B cell (primary cell): ENCODE measurements around the gene IRF9.

Source experiments
- EZH2 ChIP-seq: IDR thresholded peaks from 2 replicates; pipeline ENCODE4 v1.6.1; 2012; ENCODE audit warnings: borderline replicate concordance, low read depth, mild to moderate bottlenecking, moderate library complexity, low read length; ENCODE audit not compliant: insufficient read depth, poor library complexity, severe bottlenecking
- TF ChIP-seq, protein P1 (sequence below): fragments of 200-600 bp; IDR thresholded peaks from one replicate; pipeline ENCODE4 v1.8.0; 2022; ENCODE audit warnings: antibody characterized with exemption, mild to moderate bottlenecking

DNA sequence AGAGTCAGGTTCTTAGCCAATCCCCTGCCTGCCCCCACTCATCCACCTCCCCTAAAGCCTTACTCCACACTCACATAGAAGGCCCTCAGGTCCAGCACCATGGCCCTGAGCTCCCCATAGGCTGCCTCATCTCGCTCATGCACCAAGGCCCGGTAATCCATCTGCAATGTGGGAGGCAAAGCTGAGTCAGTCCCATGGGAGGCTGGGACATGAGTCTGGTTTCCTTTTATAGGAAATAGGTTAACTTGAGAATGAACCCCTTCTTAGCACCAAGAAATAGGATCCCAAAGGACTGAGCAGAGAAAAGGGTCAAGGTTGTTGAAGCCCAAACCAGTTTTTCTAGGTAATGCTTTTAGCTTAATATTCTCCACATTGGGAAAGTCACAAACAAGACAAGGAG lies 17.6 kb upstream of the IRF9 start:
- TF ChIP-seq, protein P1, sequence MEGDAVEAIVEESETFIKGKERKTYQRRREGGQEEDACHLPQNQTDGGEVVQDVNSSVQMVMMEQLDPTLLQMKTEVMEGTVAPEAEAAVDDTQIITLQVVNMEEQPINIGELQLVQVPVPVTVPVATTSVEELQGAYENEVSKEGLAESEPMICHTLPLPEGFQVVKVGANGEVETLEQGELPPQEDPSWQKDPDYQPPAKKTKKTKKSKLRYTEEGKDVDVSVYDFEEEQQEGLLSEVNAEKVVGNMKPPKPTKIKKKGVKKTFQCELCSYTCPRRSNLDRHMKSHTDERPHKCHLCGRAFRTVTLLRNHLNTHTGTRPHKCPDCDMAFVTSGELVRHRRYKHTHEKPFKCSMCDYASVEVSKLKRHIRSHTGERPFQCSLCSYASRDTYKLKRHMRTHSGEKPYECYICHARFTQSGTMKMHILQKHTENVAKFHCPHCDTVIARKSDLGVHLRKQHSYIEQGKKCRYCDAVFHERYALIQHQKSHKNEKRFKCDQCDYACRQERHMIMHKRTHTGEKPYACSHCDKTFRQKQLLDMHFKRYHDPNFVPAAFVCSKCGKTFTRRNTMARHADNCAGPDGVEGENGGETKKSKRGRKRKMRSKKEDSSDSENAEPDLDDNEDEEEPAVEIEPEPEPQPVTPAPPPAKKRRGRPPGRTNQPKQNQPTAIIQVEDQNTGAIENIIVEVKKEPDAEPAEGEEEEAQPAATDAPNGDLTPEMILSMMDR = no peak
- TF ChIP-seq EZH2 = no peak
